ENCODE measurements around the gene AGTPBP1.
"Not testable (repeated sequence)": the region's sequence is repeated elsewhere in the genome, so short reads cannot be mapped to it uniquely, and the experiment has no call there.

The AGTPBP1 gene

GRCh38 chr9:85631809-85632208 is 109.9 kb downstream of the AGTPBP1 start:
- no peak for DNase-seq (ENCODE audit: low spot score)

- no peak for DNase-seq (ENCODE audit: low spot score)
Observed at GRCh38 chr9:85630676-85631075, 111.1 kb downstream of the AGTPBP1 start.

- no peak for DNase-seq (ENCODE audit: low spot score)
Observed at GRCh38 chr9:85617141-85617670, 124.5 kb downstream of the AGTPBP1 start.

- DNase-seq (ENCODE audit: low spot score), result no peak
Observed at GRCh38 chr9:85615792-85616191, 126.0 kb downstream of the AGTPBP1 start.

- peak; percentile 67 for DNase-seq (ENCODE audit: low spot score)
Observed at GRCh38 chr9:85610074-85610860, 131.5 kb downstream of the AGTPBP1 start.

GRCh38 chr9:85605905-85606304 is 135.8 kb downstream of the AGTPBP1 start:
- DNase-seq (ENCODE audit: low spot score), result no peak

GRCh38 chr9:85603936-85604335 is 137.8 kb downstream of the AGTPBP1 start:
- no peak for DNase-seq (ENCODE audit: low spot score)

- DNase-seq (ENCODE audit: low spot score), result no peak
Observed at GRCh38 chr9:85602742-85603141, 139.0 kb downstream of the AGTPBP1 start.

GRCh38 chr9:85600675-85601263 is 141.0 kb downstream of the AGTPBP1 start:
- DNase-seq (ENCODE audit: low spot score), result peak; percentile 2

- no peak for DNase-seq (ENCODE audit: low spot score)
Observed at GRCh38 chr9:85599540-85600105, 142.1 kb downstream of the AGTPBP1 start.

- no peak for DNase-seq (ENCODE audit: low spot score)
Observed at GRCh38 chr9:85594316-85594715, 147.4 kb downstream of the AGTPBP1 start.

- DNase-seq (ENCODE audit: low spot score), result no peak
Observed at GRCh38 chr9:85586684-85587083, 155.1 kb downstream of the AGTPBP1 start.

- DNase-seq (ENCODE audit: low spot score), result no peak
Observed at GRCh38 chr9:85577353-85577952, 164.3 kb downstream of the AGTPBP1 start.

GRCh38 chr9:85575868-85576267 is 165.9 kb downstream of the AGTPBP1 start:
- DNase-seq (ENCODE audit: low spot score), result no peak

GRCh38 chr9:85573546-85573945 is 168.2 kb downstream of the AGTPBP1 start:
- not testable (repeated sequence) for DNase-seq (ENCODE audit: low spot score)

GRCh38 chr9:85572917-85573316 is 168.8 kb downstream of the AGTPBP1 start:
- DNase-seq (ENCODE audit: low spot score), result not testable (repeated sequence)

- no peak for DNase-seq (ENCODE audit: low spot score)
Observed at GRCh38 chr9:85569988-85570387, 171.8 kb downstream of the AGTPBP1 start.

GRCh38 chr9:85559526-85559925 is 182.2 kb downstream of the AGTPBP1 start:
- DNase-seq (ENCODE audit: low spot score), result no peak

- no peak for DNase-seq (ENCODE audit: low spot score)
Observed at GRCh38 chr9:85554349-85554748, 187.4 kb downstream of the AGTPBP1 start.

GRCh38 chr9:85553475-85553874 is 188.3 kb downstream of the AGTPBP1 start:
- no peak for DNase-seq (ENCODE audit: low spot score)

GRCh38 chr9:85547599-85547998 is 194.2 kb downstream of the AGTPBP1 start:
- no peak for DNase-seq (ENCODE audit: low spot score)

- DNase-seq (ENCODE audit: low spot score), result peak; percentile 39
Observed at GRCh38 chr9:85543196-85543595, 198.6 kb downstream of the AGTPBP1 start.

- no peak for DNase-seq (ENCODE audit: low spot score)
Observed at GRCh38 chr9:85541876-85542275, 199.9 kb downstream of the AGTPBP1 start.
